Daoy (cell line): ENCODE results near the gene KCND3. TPM values are rescaled to one million over a fixed set of nuclear protein-coding genes. Genes with fewer than 3 reads are reported as not detected.

Source experiments
- DNase-seq: peaks from one replicate; pipeline ENCODE4 v3.0.0-alpha.2; 2015; ENCODE audit warnings: low read depth
- total RNA-seq: library from RNA; depleted of rRNA; stranded (reverse); fragments of >200 nt; shearing (Covaris generic); gene quantifications from 2 replicates; pipeline ENCODE4 v1.2.3, GENCODE V29; 2014; rRNA removed

Gene KCND3
- total RNA-seq, 1 experiment from 2014 or later: not detected

- DNase-seq: no peak
Observed at GRCh38 chr1:111730706-111731105, 258.8 kb downstream of the KCND3 start.

GRCh38 chr1:111729946-111730681 lies 259.4 kb downstream of the KCND3 start:
- no peak for DNase-seq

GRCh38 chr1:111729271-111729921 lies 260.1 kb downstream of the KCND3 start:
- no peak for DNase-seq

GRCh38 chr1:111727056-111727455 lies 262.4 kb downstream of the KCND3 start:
- DNase-seq: no peak

GRCh38 chr1:111725192-111725591 lies 264.3 kb downstream of the KCND3 start:
- no peak for DNase-seq

- no peak for DNase-seq
Observed at GRCh38 chr1:111723871-111724270, 265.6 kb downstream of the KCND3 start.

GRCh38 chr1:111723091-111723806 lies 266.2 kb downstream of the KCND3 start:
- DNase-seq: no peak

- no peak for DNase-seq
Observed at GRCh38 chr1:111720977-111721786, 268.3 kb downstream of the KCND3 start.

Other genes starting within 250 kb of the KCND3 start
- 52.7 and 64.6 TPM in 2 replicates for gene DDX20, start 233.8 kb downstream of the KCND3 start, total RNA-seq